DND-41 (cell line): Measurements from ENCODE around the gene GTF2H4.

Source experiments
- CTCF ChIP-seq: IDR thresholded peaks from 2 replicates; pipeline ENCODE4 v1.5.1; 2012; ENCODE audit warnings: borderline replicate concordance, low read length, moderate library complexity, mild to moderate bottlenecking; ENCODE audit not compliant: poor library complexity, severe bottlenecking; ENCODE audit errors: extremely low read depth
- EZH2 ChIP-seq: IDR thresholded peaks from 3 replicates; pipeline ENCODE4 v1.6.1; 2012; ENCODE audit warnings: borderline replicate concordance, low read depth, mild to moderate bottlenecking, moderate library complexity, low read length, inconsistent platforms; ENCODE audit not compliant: severe bottlenecking

DNA sequence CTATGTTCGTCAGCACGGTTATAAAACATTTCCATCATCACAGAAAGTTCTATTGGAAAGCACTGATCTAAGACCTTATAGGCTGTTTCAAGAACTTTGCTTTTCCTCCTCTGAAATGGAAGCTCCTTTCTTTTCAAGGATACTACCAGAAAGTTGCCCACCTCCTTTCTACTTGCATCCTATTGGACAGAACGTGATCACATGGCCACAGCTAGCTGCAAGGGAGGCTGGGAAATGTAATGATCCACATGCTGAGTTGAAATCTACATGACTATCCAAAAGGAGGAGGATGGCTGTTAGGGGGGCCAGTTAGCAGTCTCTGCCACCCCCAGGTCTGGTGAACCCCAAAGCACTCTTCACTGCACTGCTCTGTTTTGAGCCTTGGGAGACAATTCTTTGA, 20.7 kb downstream of the GTF2H4 start:
- no peak for TF ChIP-seq CTCF
- no peak for TF ChIP-seq EZH2
